WTC11 (cell line): Measurements from ENCODE around the gene ZMYND8. TPM values are rescaled to one million over a fixed set of nuclear protein-coding genes. Genes with fewer than 3 reads are reported as not detected.

Experiments
- ATAC-seq: fragments of 200-7000 bp; cut with Tn5 transposase; 2 replicates; pipeline ENCODE4 v1.10.0; 2021; ENCODE audit warnings: mild to moderate bottlenecking, moderate library complexity
- CTCF ChIA-PET: fragments of 300-600 bp; sonication (Branson Sonifier 250); formaldehyde crosslinking; loops from one replicate; lab custom pipeline; 2021; ENCODE audit warnings: antibody characterized with exemption; lab: Charles Lee
- POLR2A ChIA-PET: fragments of 350-600 bp; sonication (Branson Sonifier 250); formaldehyde crosslinking; loops from one replicate; lab custom pipeline; 2021; ENCODE audit warnings: antibody characterized with exemption; lab: Charles Lee
- DNase-seq: peaks from one replicate; pipeline ENCODE4 v3.0.0; 2021; ENCODE audit warnings: low spot score
- H3K27ac Mint-ChIP-seq: 2 replicates; pipeline ENCODE4 v1.8.0; 2021; ENCODE audit warnings: mixed read lengths
- H3K27me3 Mint-ChIP-seq: 2 replicates; pipeline ENCODE4 v1.8.0; 2021; ENCODE audit warnings: low read depth, mild to moderate bottlenecking, moderate library complexity, mixed read lengths
- H3K36me3 Mint-ChIP-seq: 2 replicates; pipeline ENCODE4 v1.8.0; 2021; ENCODE audit warnings: mixed read lengths
- H3K4me1 Mint-ChIP-seq: 2 replicates; pipeline ENCODE4 v1.8.0; 2022; ENCODE audit warnings: mixed read lengths
- H3K4me3 Mint-ChIP-seq: 2 replicates; pipeline ENCODE4 v1.8.0; 2021; ENCODE audit warnings: mild to moderate bottlenecking, moderate library complexity, mixed read lengths
- H3K9me3 Mint-ChIP-seq: 2 replicates; pipeline ENCODE4 v1.8.0; 2021; ENCODE audit warnings: mixed read lengths
- ATF1 ChIP-seq: sonication (generic); formaldehyde crosslinking; IDR thresholded peaks from 2 replicates; pipeline ENCODE4 v1.8.1; 2023; ENCODE audit warnings: mild to moderate bottlenecking, moderate library complexity, missing genetic modification reagents
- ELF4 ChIP-seq: sonication (generic); formaldehyde crosslinking; IDR thresholded peaks from 2 replicates; pipeline ENCODE4 v1.8.1; 2022; ENCODE audit warnings: low read depth, mild to moderate bottlenecking, moderate library complexity, missing genetic modification reagents
- FOXJ3 ChIP-seq: sonication (generic); formaldehyde crosslinking; IDR thresholded peaks from 2 replicates; pipeline ENCODE4 v1.9.0; 2021; ENCODE audit warnings: missing genetic modification reagents, mild to moderate bottlenecking, borderline replicate concordance
- GRHL2 ChIP-seq: fragments of 250-450 bp; sonication (Bioruptor Pico); IDR thresholded peaks from 2 replicates; pipeline ENCODE4 v1.8.0; 2022; ENCODE audit warnings: mild to moderate bottlenecking, moderate library complexity; ENCODE audit not compliant: insufficient replicate concordance, severe bottlenecking
- MYBL2 ChIP-seq: sonication (generic); formaldehyde crosslinking; IDR thresholded peaks from 2 replicates; pipeline ENCODE4 v1.8.1; 2023; ENCODE audit warnings: mild to moderate bottlenecking, moderate library complexity, missing genetic modification reagents
- NFATC4 ChIP-seq: fragments of 250-450 bp; sonication (Bioruptor Pico); IDR thresholded peaks from 2 replicates; pipeline ENCODE4 v1.9.0; 2021; ENCODE audit warnings: mild to moderate bottlenecking
- NFE2L1 ChIP-seq: sonication (generic); formaldehyde crosslinking; IDR thresholded peaks from 2 replicates; pipeline ENCODE4 v1.8.1; 2023; ENCODE audit warnings: missing genetic modification reagents
- SMAD4 ChIP-seq: sonication (generic); formaldehyde crosslinking; IDR thresholded peaks from 2 replicates; pipeline ENCODE4 v1.8.0; 2022; ENCODE audit warnings: mild to moderate bottlenecking, missing genetic modification reagents
- TCF7 ChIP-seq: sonication (generic); formaldehyde crosslinking; IDR thresholded peaks from 2 replicates; pipeline ENCODE4 v1.8.0; 2022; ENCODE audit warnings: mild to moderate bottlenecking, low read depth, missing genetic modification reagents, moderate library complexity
- ZNF138 ChIP-seq: sonication (generic); formaldehyde crosslinking; conservative IDR thresholded peaks from 2 replicates; pipeline ENCODE4 v1.8.1; 2022; ENCODE audit warnings: mild to moderate bottlenecking, moderate library complexity, missing genetic modification reagents
- ZNF219 ChIP-seq: sonication (generic); formaldehyde crosslinking; IDR thresholded peaks from 2 replicates; pipeline ENCODE4 v1.8.0; 2023; ENCODE audit warnings: missing genetic modification reagents, mild to moderate bottlenecking, borderline replicate concordance
- ZNF317 ChIP-seq: sonication (generic); formaldehyde crosslinking; IDR thresholded peaks from 2 replicates; pipeline ENCODE4 v1.8.1; 2023; ENCODE audit warnings: low read depth, mild to moderate bottlenecking, moderate library complexity, missing genetic modification reagents, borderline replicate concordance
- ZNF423 ChIP-seq: fragments of 250-450 bp; sonication (Bioruptor Pico); IDR thresholded peaks from 2 replicates; pipeline ENCODE4 v2.1.2; 2022; ENCODE audit warnings: mild to moderate bottlenecking, moderate library complexity
- total RNA-seq: library from RNA; stranded (reverse); gene quantifications from 3 replicates; pipeline ENCODE4 v1.2.3, GENCODE V29; 2021
- TF ChIP-seq, protein P1 (sequence below): fragments of 250-450 bp; sonication (Bioruptor Pico); IDR thresholded peaks from 2 replicates; pipeline ENCODE4 v1.9.0; 2021; ENCODE audit warnings: moderate library complexity, mild to moderate bottlenecking, inconsistent platforms, borderline replicate concordance
- TF ChIP-seq, protein P2 (sequence below): sonication (generic); formaldehyde crosslinking; IDR thresholded peaks from 2 replicates; pipeline ENCODE4 v1.8.0; 2023; ENCODE audit warnings: missing genetic modification reagents
- TF ChIP-seq, protein P3 (sequence below): fragments of 250-450 bp; sonication (Bioruptor Pico); IDR thresholded peaks from 2 replicates; pipeline ENCODE4 v1.8.0; 2021; ENCODE audit warnings: mild to moderate bottlenecking
- TF ChIP-seq, protein P4 (sequence below): sonication (generic); formaldehyde crosslinking; IDR thresholded peaks from 2 replicates; pipeline ENCODE4 v1.8.0; 2022; ENCODE audit warnings: mild to moderate bottlenecking, missing genetic modification reagents
- TF ChIP-seq, protein P5 (sequence below): sonication (generic); formaldehyde crosslinking; IDR thresholded peaks from 2 replicates; pipeline ENCODE4 v1.8.1; 2022; ENCODE audit warnings: mild to moderate bottlenecking, missing genetic modification reagents, moderate library complexity, borderline replicate concordance
- TF ChIP-seq, protein P6 (sequence below): sonication (generic); formaldehyde crosslinking; IDR thresholded peaks from 2 replicates; pipeline ENCODE4 v1.8.1; 2022; ENCODE audit warnings: low read depth, missing genetic modification reagents, borderline replicate concordance
- TF ChIP-seq, protein P7 (sequence below): fragments of 250-450 bp; sonication (Bioruptor Pico); IDR thresholded peaks from 2 replicates; pipeline ENCODE4 v1.9.0; 2021; ENCODE audit warnings: mild to moderate bottlenecking

Gene ZMYND8
- total RNA-seq, 1 experiment from 2014 or later, result 114 TPM

DNA sequence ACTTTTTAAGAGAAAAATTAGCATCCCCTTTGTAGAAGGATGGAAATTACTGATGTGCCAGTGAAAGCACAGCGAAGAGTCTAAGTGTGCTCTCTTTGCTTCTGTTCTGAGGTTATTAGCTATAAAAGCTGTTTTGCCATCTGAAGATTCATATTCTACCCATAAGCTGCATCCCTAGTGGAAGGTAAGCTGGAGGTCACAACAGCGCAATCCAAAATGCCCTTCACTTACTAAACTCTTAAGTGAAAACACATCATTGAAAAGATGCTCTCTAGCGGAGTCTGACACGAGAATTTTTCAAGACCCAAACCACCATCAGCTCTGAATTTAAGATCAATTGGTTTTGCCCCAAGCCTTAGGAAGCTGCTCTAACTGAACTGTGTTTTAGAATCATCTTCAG, 113.5 kb downstream of the ZMYND8 start:
- peaks cover 14% of the 10 kb centered on the region for H3K4me1 Mint-ChIP-seq
- CTCF ChIA-PET, result interaction anchor here (2.9 kb wide), 1 partner anchor 141 kb away, joined by 25 read pairs; no protein-coding TSS in a partner anchor
- H3K36me3 Mint-ChIP-seq, result peaks cover 63% of the 10 kb centered on the region
- no peak overlapping the region for H3K4me3 Mint-ChIP-seq
- H3K27me3 Mint-ChIP-seq, result no peaks in the 10 kb centered on the region
- ATAC-seq, result no peak
- POLR2A ChIA-PET, result no interaction called here
- DNase-seq, result no peak
- H3K27ac Mint-ChIP-seq, result no peak overlapping the region
- no peaks in the 10 kb centered on the region for H3K9me3 Mint-ChIP-seq
- TF ChIP-seq ATF1 (CRISPR knock-in tag) (no peak), FOXJ3 (CRISPR knock-in tag) (no peak), NFE2L1 (CRISPR knock-in tag) (no peak), NFATC4 (CRISPR knock-in tag) (no peak), ELF4 (CRISPR knock-in tag) (no peak), MYBL2 (CRISPR knock-in tag) (no peak), SMAD4 (CRISPR knock-in tag) (no peak), ZNF423 (no peak), ZNF317 (CRISPR knock-in tag) (no peak), ZNF138 (CRISPR knock-in tag) (no peak), GRHL2 (CRISPR knock-in tag) (no peak), ZNF219 (CRISPR knock-in tag) (no peak), TCF7 (CRISPR knock-in tag) (no peak)
- TF ChIP-seq, protein P1, sequence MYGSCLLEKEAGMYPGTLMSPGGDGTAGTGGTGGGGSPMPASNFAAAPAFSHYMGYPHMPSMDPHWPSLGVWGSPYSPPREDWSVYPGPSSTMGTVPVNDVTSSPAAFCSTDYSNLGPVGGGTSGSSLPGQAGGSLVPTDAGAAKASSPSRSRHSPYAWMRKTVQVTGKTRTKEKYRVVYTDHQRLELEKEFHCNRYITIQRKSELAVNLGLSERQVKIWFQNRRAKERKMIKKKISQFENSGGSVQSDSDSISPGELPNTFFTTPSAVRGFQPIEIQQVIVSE (CRISPR knock-in tag), result no peak
- TF ChIP-seq, protein P2, sequence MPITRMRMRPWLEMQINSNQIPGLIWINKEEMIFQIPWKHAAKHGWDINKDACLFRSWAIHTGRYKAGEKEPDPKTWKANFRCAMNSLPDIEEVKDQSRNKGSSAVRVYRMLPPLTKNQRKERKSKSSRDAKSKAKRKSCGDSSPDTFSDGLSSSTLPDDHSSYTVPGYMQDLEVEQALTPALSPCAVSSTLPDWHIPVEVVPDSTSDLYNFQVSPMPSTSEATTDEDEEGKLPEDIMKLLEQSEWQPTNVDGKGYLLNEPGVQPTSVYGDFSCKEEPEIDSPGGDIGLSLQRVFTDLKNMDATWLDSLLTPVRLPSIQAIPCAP, result no peak
- TF ChIP-seq, protein P3, sequence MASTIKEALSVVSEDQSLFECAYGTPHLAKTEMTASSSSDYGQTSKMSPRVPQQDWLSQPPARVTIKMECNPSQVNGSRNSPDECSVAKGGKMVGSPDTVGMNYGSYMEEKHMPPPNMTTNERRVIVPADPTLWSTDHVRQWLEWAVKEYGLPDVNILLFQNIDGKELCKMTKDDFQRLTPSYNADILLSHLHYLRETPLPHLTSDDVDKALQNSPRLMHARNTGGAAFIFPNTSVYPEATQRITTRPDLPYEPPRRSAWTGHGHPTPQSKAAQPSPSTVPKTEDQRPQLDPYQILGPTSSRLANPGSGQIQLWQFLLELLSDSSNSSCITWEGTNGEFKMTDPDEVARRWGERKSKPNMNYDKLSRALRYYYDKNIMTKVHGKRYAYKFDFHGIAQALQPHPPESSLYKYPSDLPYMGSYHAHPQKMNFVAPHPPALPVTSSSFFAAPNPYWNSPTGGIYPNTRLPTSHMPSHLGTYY, result no peak
- TF ChIP-seq, protein P4, sequence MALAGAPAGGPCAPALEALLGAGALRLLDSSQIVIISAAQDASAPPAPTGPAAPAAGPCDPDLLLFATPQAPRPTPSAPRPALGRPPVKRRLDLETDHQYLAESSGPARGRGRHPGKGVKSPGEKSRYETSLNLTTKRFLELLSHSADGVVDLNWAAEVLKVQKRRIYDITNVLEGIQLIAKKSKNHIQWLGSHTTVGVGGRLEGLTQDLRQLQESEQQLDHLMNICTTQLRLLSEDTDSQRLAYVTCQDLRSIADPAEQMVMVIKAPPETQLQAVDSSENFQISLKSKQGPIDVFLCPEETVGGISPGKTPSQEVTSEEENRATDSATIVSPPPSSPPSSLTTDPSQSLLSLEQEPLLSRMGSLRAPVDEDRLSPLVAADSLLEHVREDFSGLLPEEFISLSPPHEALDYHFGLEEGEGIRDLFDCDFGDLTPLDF, result no peak
- TF ChIP-seq, protein P5, sequence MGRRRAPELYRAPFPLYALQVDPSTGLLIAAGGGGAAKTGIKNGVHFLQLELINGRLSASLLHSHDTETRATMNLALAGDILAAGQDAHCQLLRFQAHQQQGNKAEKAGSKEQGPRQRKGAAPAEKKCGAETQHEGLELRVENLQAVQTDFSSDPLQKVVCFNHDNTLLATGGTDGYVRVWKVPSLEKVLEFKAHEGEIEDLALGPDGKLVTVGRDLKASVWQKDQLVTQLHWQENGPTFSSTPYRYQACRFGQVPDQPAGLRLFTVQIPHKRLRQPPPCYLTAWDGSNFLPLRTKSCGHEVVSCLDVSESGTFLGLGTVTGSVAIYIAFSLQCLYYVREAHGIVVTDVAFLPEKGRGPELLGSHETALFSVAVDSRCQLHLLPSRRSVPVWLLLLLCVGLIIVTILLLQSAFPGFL (CRISPR knock-in tag), result no peak
- TF ChIP-seq, protein P6, sequence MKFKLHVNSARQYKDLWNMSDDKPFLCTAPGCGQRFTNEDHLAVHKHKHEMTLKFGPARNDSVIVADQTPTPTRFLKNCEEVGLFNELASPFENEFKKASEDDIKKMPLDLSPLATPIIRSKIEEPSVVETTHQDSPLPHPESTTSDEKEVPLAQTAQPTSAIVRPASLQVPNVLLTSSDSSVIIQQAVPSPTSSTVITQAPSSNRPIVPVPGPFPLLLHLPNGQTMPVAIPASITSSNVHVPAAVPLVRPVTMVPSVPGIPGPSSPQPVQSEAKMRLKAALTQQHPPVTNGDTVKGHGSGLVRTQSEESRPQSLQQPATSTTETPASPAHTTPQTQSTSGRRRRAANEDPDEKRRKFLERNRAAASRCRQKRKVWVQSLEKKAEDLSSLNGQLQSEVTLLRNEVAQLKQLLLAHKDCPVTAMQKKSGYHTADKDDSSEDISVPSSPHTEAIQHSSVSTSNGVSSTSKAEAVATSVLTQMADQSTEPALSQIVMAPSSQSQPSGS (CRISPR knock-in tag), result no peak
- TF ChIP-seq, protein P7, sequence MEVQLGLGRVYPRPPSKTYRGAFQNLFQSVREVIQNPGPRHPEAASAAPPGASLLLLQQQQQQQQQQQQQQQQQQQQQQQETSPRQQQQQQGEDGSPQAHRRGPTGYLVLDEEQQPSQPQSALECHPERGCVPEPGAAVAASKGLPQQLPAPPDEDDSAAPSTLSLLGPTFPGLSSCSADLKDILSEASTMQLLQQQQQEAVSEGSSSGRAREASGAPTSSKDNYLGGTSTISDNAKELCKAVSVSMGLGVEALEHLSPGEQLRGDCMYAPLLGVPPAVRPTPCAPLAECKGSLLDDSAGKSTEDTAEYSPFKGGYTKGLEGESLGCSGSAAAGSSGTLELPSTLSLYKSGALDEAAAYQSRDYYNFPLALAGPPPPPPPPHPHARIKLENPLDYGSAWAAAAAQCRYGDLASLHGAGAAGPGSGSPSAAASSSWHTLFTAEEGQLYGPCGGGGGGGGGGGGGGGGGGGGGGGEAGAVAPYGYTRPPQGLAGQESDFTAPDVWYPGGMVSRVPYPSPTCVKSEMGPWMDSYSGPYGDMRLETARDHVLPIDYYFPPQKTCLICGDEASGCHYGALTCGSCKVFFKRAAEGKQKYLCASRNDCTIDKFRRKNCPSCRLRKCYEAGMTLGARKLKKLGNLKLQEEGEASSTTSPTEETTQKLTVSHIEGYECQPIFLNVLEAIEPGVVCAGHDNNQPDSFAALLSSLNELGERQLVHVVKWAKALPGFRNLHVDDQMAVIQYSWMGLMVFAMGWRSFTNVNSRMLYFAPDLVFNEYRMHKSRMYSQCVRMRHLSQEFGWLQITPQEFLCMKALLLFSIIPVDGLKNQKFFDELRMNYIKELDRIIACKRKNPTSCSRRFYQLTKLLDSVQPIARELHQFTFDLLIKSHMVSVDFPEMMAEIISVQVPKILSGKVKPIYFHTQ, result no peak
